OCI-LY3 (cell line): ENCODE results near the gene CLEC16A.

ENCODE experiments used
- EZH2phosphoT487 ChIP-seq: fragments of 200-600 bp; shearing (Covaris generic); IDR thresholded peaks from 2 replicates; pipeline ENCODE4 v1.6.1; 2018; ENCODE audit warnings: antibody characterized with exemption, mixed run types, low read depth
- TF ChIP-seq, protein P1 (sequence below): fragments of 200-600, 300-600 bp; sonication (generic); IDR thresholded peaks from 2 replicates; pipeline ENCODE4 v1.5.1; 2014; ENCODE audit warnings: antibody characterized with exemption, low read length, low read depth

GRCh38 chr16:11167581-11167980, 223.2 kb downstream of the CLEC16A start:
- TF ChIP-seq, protein P1, sequence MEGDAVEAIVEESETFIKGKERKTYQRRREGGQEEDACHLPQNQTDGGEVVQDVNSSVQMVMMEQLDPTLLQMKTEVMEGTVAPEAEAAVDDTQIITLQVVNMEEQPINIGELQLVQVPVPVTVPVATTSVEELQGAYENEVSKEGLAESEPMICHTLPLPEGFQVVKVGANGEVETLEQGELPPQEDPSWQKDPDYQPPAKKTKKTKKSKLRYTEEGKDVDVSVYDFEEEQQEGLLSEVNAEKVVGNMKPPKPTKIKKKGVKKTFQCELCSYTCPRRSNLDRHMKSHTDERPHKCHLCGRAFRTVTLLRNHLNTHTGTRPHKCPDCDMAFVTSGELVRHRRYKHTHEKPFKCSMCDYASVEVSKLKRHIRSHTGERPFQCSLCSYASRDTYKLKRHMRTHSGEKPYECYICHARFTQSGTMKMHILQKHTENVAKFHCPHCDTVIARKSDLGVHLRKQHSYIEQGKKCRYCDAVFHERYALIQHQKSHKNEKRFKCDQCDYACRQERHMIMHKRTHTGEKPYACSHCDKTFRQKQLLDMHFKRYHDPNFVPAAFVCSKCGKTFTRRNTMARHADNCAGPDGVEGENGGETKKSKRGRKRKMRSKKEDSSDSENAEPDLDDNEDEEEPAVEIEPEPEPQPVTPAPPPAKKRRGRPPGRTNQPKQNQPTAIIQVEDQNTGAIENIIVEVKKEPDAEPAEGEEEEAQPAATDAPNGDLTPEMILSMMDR, result no peak
- TF ChIP-seq EZH2phosphoT487, result no peak
